GM20431 (cell line): Measurements from ENCODE around the gene GRM8.

Experiments
- in situ Hi-C: fragments of 300-500 bp; cut with MseI, MboI; formaldehyde crosslinking; loops from one replicate; pipeline ENCODE4 v1.15.0; 2020; ENCODE audit warnings: low sequenced_read_pairs; ENCODE audit not compliant: unreplicated experiment

GRM8 gene

DNA sequence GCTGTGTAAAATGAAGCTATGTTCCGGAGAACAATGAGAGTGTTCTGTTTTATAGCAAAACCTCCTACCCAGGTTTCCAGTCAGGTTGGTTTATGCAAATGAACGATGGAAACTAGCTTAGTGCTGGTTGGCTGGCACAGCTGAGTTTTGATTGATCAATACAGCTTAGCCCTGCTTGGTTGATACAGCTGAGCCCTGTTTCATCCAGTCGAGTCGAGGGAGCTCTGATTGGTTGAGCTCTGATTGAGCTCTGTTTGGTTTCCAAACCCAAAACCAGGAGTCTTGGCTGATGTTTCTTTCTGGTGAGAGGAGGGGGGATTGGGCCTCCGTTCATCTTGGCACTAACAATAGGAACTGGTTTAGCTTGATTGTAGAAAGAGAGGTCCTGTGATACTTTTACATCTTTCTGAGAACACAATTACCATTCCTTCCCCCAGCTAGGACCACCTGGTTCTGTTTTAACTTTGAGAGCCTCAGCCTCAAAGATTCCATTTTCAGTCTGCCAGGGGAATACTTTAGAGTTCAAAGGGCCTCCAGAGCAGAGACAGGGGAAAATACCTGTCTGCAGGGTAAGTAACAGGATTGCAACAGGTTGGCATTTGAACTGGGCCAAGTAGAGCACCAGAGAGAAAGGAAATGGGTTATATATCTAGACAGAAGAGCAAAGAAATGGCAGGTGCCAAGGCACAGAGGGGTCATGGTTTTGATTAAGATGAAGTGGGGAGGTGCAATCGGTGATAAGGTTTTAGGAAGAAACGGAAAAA is 210.9 kb downstream of the GRM8 start:
- in situ Hi-C loops = no loop called here

DNA sequence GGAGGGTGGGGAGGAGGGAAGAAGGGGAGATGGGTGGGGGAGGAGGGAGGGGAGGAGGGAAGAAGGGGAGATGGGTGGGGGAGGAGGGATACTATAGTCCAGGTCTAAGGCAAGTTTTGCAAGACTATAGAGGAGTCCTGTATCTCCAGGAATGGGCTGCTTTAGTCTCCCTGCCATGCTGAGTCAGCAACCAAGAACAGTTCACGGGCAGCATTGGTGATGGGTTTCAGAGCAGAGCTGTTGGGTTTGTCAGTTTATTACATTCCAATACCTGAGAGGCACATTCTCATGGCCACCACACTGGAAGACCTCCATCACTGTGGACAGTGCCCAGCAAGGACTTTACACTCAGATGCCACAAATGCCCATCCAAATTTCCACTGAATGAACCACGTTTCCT is 212.7 kb downstream of the GRM8 start:
- in situ Hi-C loops = no loop called here

DNA sequence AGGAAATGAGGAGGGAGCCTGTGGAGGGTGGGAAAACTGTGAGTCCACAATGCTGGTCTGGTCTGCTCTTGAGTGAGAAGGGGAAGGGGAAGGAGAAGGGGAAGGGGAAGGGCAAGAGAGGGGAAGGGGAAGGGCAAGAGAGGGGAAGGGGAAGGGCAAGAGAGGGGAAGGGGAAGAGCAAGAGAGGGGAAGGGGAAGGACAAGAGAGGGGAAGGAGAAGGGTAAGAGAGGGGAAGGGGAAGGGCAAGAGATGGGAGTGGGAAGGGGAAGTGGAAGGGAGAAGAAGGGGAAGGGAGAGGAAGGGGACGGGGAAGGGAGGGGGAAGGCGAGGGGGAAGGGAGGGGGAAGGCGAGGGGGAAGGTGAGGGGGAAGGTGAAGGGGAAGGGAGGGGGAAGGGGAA is 213.2 kb downstream of the GRM8 start:
- in situ Hi-C loops = no loop called here

DNA sequence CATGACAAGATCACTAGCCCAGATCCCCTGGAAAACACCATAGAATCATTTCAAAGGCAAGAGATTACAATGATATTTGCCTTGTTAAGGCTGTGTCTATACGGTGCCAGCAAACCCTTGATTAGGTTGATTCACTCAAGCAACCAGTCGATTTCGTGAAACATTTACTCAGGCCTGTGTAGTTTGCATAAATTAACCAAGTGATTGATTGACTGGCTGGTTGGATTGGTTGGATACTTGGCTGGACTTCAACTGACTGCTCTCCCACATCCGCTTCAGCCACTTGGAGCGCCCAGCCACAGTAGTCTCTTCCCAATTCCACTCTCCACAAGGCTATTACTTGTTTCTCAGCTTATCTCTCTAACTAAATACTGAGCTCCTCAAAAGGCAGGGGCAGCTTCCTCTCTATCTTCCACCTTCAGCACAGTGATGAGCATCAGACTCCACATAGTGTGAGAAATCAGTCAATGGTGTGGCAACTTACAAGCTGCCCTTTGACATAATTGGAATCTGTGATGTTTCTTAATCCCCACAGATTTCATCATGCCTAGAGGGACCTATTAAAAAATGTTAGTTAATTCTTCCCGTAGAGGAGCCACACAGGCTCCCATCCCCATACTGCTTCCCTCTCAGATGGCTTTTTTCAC is 217.4 kb downstream of the GRM8 start:
- in situ Hi-C loops = no loop called here

DNA sequence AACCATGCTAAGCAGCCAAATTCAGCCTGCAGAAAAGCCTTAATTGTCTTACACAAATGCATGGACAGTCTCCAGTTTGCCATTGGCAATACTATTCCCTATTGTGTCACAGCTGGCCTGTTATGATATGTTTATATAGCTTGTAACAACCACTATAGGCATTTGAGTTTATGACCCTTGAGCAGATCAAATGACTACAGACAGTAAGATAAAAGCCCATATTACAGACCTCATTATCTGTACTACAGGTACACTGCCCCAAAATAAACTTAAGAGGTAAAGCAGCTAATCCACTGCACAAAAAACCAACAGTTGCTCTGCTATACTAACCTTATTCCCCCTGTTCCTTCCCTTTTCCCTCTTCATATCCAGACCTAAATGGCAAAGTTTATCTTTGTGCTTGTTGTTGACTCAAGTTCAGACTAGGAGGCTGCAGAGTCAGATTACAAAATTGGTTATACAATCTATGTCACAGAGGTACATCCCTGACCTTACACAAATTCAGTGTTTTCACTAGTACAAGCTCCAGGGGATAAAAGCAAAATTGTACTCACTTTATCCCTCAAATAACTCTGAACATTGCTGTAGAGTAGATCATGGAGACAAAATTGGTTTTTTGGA is 218.4 kb downstream of the GRM8 start:
- in situ Hi-C loops = no loop called here

DNA sequence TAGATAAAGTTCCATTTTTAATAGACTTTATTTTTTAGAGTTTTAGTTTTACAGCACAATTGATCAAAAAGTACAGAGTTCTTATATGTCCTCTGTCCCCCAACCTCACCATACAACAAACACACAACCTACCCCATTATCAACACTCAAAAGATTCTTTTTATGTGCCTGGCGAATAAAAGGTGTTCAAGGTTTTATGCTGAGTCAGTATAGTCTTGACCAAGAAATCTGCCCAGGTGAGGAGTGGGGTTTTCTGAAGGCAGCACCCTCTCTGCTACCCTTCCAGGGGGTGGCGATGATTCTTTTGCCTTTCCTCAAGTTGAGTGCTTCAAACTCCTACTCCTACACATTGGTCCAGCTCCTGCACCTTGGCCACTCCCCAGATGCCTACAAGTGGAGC is 222.9 kb downstream of the GRM8 start:
- in situ Hi-C loops = no loop called here

DNA sequence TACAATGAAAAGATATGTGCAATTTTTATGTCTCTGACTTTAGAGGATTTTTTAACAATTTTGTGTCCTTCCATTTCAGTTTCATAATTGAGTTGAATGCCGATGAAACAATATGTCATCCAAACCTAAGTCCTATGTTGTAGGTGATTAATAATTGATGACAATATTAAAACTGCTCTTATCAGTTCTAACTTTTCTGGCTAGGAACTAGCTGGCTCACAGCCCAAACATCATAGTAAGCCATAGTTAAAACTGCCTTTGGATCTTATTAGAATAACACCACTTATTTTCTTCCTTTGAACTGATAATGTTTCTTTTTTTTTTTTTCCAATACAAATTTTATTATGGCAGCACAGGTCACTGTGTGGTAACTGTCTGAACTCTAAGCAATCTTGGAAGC is 230.9 kb downstream of the GRM8 start:
- in situ Hi-C loops = no loop called here

DNA sequence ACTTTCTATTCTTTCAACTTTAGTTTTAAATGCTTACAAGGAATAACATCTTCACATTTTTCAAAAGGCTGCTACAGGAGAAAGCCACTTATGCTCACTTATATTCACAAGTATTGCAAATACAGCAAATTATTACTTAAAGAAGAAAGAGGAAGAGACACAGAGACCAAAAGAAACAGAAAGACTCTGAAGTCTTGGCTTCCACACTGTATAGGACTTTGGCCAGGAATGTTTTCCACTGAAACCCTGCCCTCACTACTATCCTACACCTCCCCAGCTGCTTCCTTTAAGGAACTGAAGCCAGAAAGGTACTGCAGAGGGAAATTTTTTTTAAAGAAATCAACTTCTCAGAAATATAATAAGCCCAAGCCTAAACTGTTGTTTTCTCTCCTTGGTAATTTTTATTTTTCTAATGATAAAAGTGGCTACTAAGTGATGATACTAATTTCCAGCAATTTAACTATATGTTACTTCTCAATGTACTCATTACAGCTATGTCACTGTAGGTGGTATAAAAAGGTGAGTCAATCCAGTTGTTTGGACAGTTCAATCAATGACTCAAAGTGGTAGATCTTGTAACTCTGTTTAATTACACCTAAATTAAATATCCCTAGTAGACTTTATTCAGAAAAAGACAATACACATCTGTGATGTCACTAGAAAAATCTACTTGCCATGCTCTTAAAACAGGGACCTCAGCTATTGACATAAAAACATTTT is 231.6 kb downstream of the GRM8 start:
- in situ Hi-C loops = no loop called here

DNA sequence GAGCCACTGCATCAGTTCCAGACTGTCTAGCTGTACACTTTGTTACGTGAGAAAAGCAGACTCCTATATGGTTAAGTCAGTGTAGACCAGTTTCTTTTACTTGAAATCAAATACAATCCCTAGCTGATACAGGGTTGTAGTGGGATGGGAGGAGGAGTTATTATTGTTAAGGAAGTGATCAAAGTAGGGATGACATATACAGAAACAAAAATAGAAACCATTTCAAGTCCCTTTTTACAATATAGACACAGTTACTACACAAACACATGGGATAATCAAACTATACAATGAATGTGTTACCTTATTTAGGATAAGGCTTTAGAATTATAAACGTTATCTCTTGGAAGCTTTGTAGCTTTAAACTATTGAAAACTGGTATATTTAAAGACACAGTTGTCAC is 233.9 kb downstream of the GRM8 start:
- in situ Hi-C loops = no loop called here

DNA sequence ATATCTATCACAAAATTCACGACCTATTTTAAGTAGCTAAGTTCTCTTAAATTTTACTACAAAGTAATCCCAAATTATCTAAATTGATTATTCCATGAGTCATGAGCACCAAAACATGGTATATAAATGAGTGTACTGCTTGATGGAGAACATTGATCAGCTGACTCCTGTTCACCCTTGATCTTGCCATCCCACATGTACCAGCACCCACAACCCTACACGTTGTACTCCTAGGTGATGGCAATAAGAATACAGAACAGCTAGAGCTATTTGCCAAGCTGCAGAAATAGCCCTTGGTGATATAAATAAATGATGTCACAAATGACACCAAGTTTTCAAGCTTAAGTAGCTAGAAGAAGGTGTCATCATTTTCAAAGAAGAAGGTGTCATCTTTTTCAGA is 235.5 kb downstream of the GRM8 start:
- in situ Hi-C loops = no loop called here

DNA sequence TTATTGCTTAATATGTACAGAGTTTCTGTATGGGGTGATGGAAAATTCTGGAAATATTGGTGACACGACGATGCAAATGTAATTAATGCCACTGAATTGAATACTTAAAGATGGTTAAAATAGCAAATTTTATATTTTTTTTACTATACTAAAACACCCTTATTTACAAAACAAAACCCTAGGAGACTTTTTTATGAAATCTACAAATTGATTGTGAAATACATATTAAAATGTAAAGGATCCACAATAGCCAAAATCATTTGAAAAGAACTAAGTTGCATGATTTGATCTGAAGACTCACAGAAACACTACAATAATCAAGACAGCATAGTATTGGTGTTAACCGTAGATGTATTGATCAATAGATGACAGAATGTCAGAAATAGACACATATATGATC is 252.0 kb downstream of the GRM8 start:
- in situ Hi-C loops = no loop called here

DNA sequence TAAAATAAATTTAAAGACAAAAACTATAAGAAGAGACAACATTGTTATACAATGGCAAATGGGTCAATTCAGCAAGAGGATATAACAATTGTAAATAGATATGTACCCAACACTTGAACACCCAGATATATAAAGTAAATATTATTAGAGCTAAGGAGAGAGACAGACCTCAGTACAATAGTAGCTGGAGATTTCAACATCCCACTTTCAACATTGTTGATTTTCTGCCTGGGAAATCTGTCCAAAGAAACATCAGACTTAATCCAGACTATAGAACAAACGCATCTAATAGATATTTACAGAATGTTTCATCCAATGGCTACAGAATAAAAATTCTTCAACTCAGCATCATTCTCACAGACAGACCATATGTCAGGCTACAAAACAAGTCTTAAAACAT is 256.1 kb downstream of the GRM8 start:
- in situ Hi-C loops = no loop called here

DNA sequence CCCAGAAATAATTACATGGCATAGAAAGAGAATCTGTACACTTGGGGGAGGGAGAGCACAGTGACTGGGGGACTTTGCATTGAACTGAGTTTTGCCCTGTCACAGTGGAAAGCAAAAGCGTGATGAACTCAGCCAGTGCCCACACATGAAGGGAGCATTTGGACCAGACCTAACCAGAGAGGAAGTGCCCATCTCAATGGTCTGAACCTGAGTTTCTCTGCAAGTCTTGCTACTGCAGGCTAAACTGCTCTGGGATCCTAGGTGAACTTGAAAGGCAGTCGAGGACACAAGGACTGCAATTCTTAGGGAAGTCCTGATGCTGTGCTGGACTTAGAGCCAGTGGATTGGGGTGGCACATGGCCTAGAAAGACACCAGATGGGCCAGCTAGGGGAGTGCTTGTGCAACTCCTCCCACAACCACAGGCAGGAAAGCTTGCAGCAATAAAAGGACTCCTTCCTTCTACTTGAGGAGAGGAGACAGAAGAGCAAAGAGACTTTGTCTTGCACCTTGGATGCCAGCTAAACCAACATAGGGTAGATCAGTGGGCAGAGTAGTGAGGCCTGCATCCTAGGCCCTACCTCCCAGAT is 259.0 kb downstream of the GRM8 start:
- in situ Hi-C loops = no loop called here

DNA sequence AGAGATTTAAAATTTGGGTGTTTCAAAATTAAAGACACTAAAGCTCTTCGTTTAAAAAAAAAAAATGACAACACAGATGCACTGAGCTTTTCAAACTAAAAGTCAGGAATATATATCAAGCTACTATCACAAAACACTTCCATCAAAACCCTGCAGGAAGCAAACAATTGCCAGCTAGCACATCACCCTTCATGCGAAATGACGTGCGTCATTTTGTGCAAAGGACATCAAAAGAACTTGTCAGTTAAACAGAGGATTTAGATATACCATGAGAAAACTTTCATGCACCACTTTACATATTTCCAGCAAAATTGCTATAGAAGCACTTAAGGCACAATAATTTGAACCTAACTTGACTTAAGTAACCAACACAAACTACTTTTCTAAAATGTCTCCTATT is 264.7 kb downstream of the GRM8 start:
- in situ Hi-C loops = no loop called here

DNA sequence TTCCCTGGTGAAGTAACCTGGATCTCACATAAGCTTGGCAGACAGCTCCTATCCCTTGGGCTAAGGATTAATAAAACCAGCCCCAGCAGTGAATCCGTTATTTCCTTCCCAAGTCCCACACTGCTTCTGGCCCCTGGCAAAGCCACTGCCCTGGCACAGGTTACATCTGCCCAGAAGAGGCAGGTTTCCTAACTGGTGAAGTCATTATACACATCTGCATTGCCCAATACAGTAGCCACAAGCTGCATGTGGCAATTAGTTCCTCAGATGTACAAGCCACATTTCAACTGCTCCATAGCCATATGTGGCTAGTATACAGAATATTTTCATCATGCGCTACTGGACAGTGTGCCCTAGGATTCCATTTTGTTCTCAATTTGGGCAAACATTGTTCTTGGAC is 273.0 kb downstream of the GRM8 start:
- in situ Hi-C loops = no loop called here

DNA sequence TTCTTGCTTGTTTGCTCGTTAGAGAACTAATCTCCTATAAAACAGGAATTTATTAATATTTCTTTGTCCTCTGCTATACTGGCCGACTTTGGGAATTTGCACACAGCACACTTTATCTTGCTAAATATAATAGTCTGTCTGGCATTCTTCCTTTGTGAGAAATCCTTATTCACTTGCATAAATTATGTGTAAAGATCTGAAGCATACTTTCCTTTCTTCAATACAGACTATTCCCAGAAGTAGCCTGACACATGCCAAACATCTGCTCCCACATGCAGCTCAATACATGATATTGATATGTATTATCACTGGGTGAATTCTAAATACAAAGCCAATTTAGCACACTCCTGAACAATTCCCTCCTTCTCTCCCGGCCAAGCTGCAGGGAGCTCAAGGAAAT is 273.9 kb downstream of the GRM8 start:
- in situ Hi-C loops = no loop called here

DNA sequence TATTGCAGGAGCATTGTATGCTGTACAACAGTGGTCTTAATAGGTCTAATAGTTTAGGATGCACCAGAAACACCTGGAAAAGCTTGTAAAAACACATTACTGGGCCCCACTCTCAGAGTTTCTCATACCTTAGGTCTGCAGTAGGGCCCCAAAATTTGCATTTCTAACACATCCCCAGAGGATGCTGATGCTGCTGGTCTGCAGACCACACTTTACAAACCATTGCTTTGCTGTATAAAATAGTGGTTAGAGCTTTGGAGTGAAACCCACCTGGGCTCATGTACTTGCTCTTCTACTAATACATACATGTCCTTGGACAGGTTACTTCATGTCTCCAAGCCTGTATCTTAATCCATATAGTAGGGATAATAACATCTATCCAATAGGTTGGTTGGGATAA is 279.7 kb downstream of the GRM8 start:
- in situ Hi-C loops = no loop called here

DNA sequence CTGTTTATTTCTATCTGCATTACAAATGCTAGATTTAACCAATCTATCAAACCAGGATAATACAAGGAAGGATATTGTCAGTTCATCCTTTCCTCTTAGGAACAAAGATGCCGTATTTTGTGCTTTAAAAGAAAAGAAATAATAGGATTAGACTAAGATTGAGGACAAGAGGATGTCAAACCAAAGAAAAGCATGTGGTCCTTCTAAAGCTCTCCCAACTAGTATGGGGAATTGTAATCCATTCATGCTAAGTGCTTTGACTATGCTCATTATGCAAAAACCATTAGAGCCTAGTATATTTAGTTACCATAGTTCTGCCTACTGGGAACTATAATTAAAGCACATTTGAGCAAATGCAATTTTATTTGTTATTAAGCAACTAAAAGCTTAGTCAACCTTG is 280.2 kb downstream of the GRM8 start:
- in situ Hi-C loops = no loop called here

DNA sequence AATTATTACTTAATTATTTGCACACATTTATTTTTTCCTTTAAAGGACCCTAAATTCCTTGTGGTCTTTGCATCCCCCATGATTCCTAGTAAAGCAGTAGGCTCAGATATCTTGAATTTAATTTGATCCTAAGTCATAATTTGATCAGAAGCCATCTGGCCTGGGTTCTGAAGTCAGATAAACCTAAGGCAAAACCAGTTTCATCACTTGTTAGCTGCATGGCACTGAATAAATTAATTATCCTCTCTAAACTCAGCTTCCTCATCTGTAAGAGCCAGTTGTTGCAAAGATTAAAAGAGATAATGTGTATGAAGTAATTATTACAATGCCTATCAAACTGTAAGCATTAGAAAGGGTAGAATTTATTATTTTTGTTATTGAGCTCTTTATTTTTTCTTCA is 293.1 kb downstream of the GRM8 start:
- in situ Hi-C loops = no loop called here

DNA sequence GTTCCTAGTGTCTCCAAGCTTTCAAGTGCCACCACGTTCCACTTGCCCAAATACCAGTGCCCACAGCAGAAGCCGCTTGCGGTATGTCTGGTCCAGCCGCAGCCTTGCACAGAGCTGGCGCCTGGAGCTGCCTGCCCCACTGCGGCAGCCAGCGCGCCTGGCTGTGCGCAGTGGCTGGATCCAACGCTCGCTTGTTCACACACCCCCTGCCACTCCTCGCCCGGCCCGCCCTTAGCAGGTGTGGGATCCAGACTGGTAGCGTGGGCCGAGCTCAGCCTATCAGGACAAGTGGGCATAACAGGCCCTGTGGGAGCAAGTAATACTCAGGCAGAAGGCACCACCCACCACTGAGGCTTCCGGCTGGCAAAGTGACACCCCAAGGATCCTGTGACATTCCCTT is 294.4 kb downstream of the GRM8 start:
- in situ Hi-C loops = no loop called here

DNA sequence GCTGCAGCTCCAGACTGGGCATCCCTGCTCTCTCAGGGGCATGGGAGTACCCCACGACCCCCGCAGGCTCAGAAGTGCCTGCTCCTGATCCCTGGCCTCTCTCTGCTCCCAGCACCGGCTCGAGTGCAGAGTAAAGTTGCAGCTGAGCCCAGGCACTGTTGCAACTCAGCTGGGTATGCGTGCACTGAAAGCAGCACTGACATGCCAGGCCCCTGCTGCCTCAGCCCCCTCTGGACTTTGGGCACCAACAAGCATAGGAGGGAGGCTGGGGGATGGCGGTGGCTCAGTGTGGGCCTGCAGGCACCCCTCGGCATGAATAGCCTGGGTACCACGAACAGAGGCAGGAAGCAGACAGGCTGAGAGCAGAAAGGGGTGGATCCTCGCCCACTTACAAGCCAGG is 295.3 kb downstream of the GRM8 start:
- in situ Hi-C loops = no loop called here
